Upper lobe of left lung (tissue), 4 donors: ENCODE measurements around the gene NKAIN2.

Source experiments
- CTCF ChIP-seq, 6 experiments: fragments of 450-650 bp in 4 of 6; fragments of 200-600 bp in 2 of 6; sonication (generic) in 2 of 6; IDR thresholded peaks; one replicate each; pipeline ENCODE4 v1.5.1; 2016 to 2019; ENCODE audit warnings: antibody characterized with exemption in 6 of 6
- POLR2A ChIP-seq, 4 donors: fragments of 450-650 bp; IDR thresholded peaks; one replicate each; pipeline ENCODE4 v1.5.1; 2016 to 2017; ENCODE audit warnings: antibody characterized with exemption in 4 of 4, mild to moderate bottlenecking in 2 of 4

- TF ChIP-seq CTCF (IDR thresholded peaks at IDR 0.05) (no peak), POLR2A (IDR thresholded peaks at IDR 0.05) (no peak)
These were observed 1015.7 kb downstream of the NKAIN2 start for GRCh38 chr6:124819346-124819745.
